ENCODE results near the gene RUBCN.

DNA sequence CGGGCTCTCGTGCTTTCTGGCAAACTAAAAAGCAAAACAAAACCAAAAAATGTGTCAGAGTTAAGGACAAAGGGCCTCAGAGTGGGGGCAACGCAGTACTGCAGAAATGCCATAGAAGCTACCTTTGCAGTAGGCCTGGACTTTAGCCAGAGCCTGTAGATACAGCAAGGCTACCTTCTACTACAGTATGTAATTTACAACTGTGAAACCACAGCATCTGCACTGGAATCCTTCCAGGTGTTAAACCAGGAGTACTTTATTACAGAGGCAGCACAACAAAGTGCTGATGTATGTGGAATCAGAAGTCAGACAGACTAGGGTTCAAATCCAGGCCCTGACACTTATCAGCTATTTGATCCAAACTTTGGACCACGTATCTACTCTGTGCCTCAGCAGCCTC lies 34.9 kb downstream of the RUBCN start:
- TF ChIP-seq, protein P1, sequence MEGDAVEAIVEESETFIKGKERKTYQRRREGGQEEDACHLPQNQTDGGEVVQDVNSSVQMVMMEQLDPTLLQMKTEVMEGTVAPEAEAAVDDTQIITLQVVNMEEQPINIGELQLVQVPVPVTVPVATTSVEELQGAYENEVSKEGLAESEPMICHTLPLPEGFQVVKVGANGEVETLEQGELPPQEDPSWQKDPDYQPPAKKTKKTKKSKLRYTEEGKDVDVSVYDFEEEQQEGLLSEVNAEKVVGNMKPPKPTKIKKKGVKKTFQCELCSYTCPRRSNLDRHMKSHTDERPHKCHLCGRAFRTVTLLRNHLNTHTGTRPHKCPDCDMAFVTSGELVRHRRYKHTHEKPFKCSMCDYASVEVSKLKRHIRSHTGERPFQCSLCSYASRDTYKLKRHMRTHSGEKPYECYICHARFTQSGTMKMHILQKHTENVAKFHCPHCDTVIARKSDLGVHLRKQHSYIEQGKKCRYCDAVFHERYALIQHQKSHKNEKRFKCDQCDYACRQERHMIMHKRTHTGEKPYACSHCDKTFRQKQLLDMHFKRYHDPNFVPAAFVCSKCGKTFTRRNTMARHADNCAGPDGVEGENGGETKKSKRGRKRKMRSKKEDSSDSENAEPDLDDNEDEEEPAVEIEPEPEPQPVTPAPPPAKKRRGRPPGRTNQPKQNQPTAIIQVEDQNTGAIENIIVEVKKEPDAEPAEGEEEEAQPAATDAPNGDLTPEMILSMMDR (IDR thresholded peaks at IDR 0.05): no peak
- TF ChIP-seq POLR2A (IDR thresholded peaks at IDR 0.05): no peak
